Glutamatergic neuron (in vitro differentiated cells): ENCODE results near the gene SLC16A6. TPM values are rescaled to one million over a fixed set of nuclear protein-coding genes. Genes with fewer than 3 reads are reported as not detected.
"Not testable (repeated sequence)": the region's sequence is repeated elsewhere in the genome, so short reads cannot be mapped to it uniquely, and the experiment has no call there.

ENCODE experiments used
- DNase-seq: peaks from one replicate; pipeline ENCODE4 v3.0.0; 2022
- H3K27ac Mint-ChIP-seq: one replicate; pipeline ENCODE4 v1.8.0; 2020; ENCODE audit warnings: mild to moderate bottlenecking, mixed read lengths, inconsistent platforms; ENCODE audit not compliant: unreplicated experiment
- H3K27me3 Mint-ChIP-seq: one replicate; pipeline ENCODE4 v1.8.0; 2020; ENCODE audit warnings: mild to moderate bottlenecking, moderate library complexity, mixed read lengths, inconsistent platforms; ENCODE audit not compliant: unreplicated experiment
- H3K36me3 Mint-ChIP-seq: one replicate; pipeline ENCODE4 v1.8.0; 2020; ENCODE audit warnings: mild to moderate bottlenecking, mixed read lengths, inconsistent platforms; ENCODE audit not compliant: unreplicated experiment
- H3K4me1 Mint-ChIP-seq: one replicate; pipeline ENCODE4 v1.8.0; 2020; ENCODE audit warnings: mild to moderate bottlenecking, low read depth, mixed read lengths, inconsistent platforms; ENCODE audit not compliant: unreplicated experiment
- H3K4me3 Mint-ChIP-seq: one replicate; pipeline ENCODE4 v1.8.0; 2020; ENCODE audit warnings: mild to moderate bottlenecking, mixed read lengths, inconsistent platforms; ENCODE audit not compliant: unreplicated experiment
- H3K9me3 Mint-ChIP-seq: one replicate; pipeline ENCODE4 v1.8.0; 2020; ENCODE audit warnings: mild to moderate bottlenecking, moderate library complexity, mixed read lengths, inconsistent platforms; ENCODE audit not compliant: unreplicated experiment
- total RNA-seq: library from RNA; stranded (reverse); fragmentation: NEBNext Ultra II Directional; extraction: Animal tissue kit (Norgen Biotek cat#: 25700); gene quantifications from one replicate; pipeline ENCODE4 v1.2.1, GENCODE V29; 2021; ENCODE audit not compliant: unreplicated experiment
- TF ChIP-seq, protein P1 (sequence below): fragments of 200-600 bp; sonication (generic); IDR thresholded peaks from one replicate; pipeline ENCODE4 v1.5.0; 2021; ENCODE audit not compliant: partially characterized antibody, unreplicated experiment

Gene SLC16A6
- total RNA-seq, 1 donor from 2014 or later, result 0.25 TPM

GRCh38 chr17:68222606-68223005 is 68.3 kb downstream of the SLC16A6 start:
- Mint-ChIP-seq H3K36me3 (peaks cover 6% of the 10 kb centered on the region), H3K4me1 (no peaks in the 10 kb centered on the region), H3K4me3 (no peak overlapping the region), H3K27ac (no peak overlapping the region), H3K9me3 (peaks cover 5% of the 10 kb centered on the region), H3K27me3 (no peaks in the 10 kb centered on the region)
- TF ChIP-seq, protein P1, sequence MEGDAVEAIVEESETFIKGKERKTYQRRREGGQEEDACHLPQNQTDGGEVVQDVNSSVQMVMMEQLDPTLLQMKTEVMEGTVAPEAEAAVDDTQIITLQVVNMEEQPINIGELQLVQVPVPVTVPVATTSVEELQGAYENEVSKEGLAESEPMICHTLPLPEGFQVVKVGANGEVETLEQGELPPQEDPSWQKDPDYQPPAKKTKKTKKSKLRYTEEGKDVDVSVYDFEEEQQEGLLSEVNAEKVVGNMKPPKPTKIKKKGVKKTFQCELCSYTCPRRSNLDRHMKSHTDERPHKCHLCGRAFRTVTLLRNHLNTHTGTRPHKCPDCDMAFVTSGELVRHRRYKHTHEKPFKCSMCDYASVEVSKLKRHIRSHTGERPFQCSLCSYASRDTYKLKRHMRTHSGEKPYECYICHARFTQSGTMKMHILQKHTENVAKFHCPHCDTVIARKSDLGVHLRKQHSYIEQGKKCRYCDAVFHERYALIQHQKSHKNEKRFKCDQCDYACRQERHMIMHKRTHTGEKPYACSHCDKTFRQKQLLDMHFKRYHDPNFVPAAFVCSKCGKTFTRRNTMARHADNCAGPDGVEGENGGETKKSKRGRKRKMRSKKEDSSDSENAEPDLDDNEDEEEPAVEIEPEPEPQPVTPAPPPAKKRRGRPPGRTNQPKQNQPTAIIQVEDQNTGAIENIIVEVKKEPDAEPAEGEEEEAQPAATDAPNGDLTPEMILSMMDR, result no peak
- DNase-seq, result no peak

DNA sequence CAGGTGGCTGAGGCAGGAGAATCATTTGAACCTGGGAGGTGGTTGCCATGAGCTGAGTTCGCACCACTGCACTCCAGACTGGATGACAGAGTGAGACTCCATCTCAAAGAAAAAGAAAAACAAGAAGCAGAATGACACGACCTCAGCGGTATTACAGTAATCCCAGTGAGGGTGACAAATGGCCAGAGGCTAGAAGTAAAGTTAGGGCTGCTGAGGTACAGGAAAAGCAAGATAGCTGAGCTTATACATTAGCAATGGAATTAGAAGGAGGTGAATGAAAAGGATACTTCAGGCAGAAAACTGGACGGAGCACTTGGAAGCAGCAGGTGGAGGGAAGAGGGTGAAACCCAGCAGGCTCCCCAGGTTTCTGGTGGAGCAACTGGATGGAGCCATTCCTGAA is 69.1 kb downstream of the SLC16A6 start:
- H3K36me3 Mint-ChIP-seq, result peaks cover 6% of the 10 kb centered on the region
- no peaks in the 10 kb centered on the region for H3K27me3 Mint-ChIP-seq
- no peak overlapping the region for H3K27ac Mint-ChIP-seq
- no peak for DNase-seq
- TF ChIP-seq, protein P1, result no peak
- no peak overlapping the region for H3K4me3 Mint-ChIP-seq
- H3K9me3 Mint-ChIP-seq, result peaks cover 5% of the 10 kb centered on the region
- no peaks in the 10 kb centered on the region for H3K4me1 Mint-ChIP-seq

DNA sequence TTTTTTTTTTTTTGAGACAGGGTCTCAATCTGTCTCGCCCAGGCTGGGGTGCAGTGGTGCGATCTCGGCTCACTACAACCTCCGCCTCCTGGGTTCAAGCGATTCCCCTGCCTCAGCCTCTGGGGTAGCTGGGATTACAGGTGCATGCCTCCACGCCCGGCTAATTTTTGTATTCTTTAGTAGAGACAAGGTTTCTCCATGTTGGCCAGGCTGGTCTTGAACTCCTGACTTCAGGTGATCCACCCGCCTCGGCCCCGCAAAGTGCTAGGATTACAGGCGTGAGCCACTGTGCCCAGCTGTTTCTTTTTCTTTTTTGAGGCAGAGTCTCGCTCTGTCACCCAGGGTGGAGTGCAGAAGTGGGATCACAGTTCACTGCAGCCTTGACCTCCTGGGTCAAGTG is 70.1 kb downstream of the SLC16A6 start:
- H3K4me1 Mint-ChIP-seq, H3K36me3 Mint-ChIP-seq, H3K9me3 Mint-ChIP-seq, H3K4me3 Mint-ChIP-seq, H3K27ac Mint-ChIP-seq, DNase-seq, H3K27me3 Mint-ChIP-seq: not testable (repeated sequence)

DNA sequence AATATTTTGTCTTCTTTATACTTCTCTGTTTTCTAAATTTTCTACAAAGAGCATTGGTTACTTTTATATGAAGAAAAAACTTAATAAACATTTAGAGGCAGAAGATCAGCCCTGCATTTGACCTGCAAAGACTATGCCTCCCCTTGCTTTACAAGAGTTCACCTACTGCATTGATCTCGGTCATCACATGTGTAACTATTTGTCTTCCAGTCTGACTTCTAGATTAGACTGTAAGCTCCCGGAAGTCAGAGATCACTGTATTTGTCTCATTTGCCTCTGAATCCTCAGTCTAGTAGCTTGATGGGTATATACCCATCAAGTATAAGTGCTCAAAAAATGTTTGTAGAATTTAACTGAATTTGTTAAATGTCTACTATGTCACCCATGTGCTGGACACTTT is 70.7 kb downstream of the SLC16A6 start:
- not testable (repeated sequence) for H3K27me3 Mint-ChIP-seq, H3K27ac Mint-ChIP-seq, H3K4me1 Mint-ChIP-seq, DNase-seq, H3K4me3 Mint-ChIP-seq, H3K36me3 Mint-ChIP-seq, H3K9me3 Mint-ChIP-seq

DNA sequence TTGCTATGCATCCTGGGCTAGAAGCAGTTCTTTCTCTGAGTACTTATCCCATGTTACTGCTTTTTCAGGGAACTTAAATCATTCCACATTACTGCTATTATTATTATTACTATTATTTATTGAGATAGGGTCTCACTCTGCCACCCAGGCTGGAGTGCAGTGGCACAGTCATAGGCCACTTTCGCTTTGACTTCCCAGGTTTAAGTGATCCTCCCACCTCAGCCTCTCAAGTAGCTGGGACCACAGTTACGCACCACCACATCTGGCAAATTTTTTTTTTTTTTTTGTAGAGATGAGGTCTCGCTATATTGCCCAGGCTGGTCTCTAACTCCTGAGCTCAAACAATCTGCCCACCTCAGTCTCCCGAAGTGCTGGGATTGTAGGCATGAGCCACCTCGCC is 71.5 kb downstream of the SLC16A6 start:
- not testable (repeated sequence) for H3K9me3 Mint-ChIP-seq, H3K4me1 Mint-ChIP-seq, H3K36me3 Mint-ChIP-seq, DNase-seq, H3K4me3 Mint-ChIP-seq, H3K27me3 Mint-ChIP-seq, H3K27ac Mint-ChIP-seq

Other genes starting within 250 kb of the SLC16A6 start
- 68.5 TPM for gene AMZ2, start 43.1 kb downstream of the SLC16A6 start, total RNA-seq
- gene ARSG, start 368 bp upstream of the SLC16A6 start, total RNA-seq, result 1.9 TPM
- 252 TPM for gene WIPI1, start 166.4 kb upstream of the SLC16A6 start, total RNA-seq
- gene PRKAR1A, start 221.3 kb upstream of the SLC16A6 start, total RNA-seq, result 277 TPM